Tibial artery (tissue), 4 donors: ENCODE results near the gene HSD11B2.

Experiments
- DNase-seq, 2 donors: peaks; one replicate each; pipeline ENCODE4 v3.0.0-alpha.2; 2019
- H3K27ac ChIP-seq, 2 donors: fragments of 200-600 bp; sonication (generic) in 1 of 2; 1 replicate in 1 of 2; 2 replicates in 1 of 2; pipeline ENCODE4 v1.5.1; 2018 to 2019; ENCODE audit warnings: mild to moderate bottlenecking in 1 of 2
- H3K27me3 ChIP-seq, 2 donors: fragments of 200-600 bp; sonication (generic) in 1 of 2; one replicate each; pipeline versions ENCODE4 v1.5.1 to v1.6.0; 2016 to 2019
- H3K36me3 ChIP-seq, 3 donors: fragments of 200-600 bp; sonication (generic) in 2 of 3; one replicate each; pipeline ENCODE4 v1.5.1; 2016 to 2019; ENCODE audit warnings: mild to moderate bottlenecking in 2 of 3
- H3K4me1 ChIP-seq, 4 donors: fragments of 200-600 bp; sonication (generic) in 2 of 4; 1 replicate in 3 of 4; 2 replicates in 1 of 4; pipeline ENCODE4 v1.5.1; 2016 to 2019
- H3K4me3 ChIP-seq, 2 donors: fragments of 200-600 bp; sonication (generic) in 1 of 2; 1 replicate in 1 of 2; 2 replicates in 1 of 2; pipeline ENCODE4 v1.5.1; 2018 to 2019; ENCODE audit warnings: mild to moderate bottlenecking in 2 of 2
- H3K9me3 ChIP-seq, 3 donors: fragments of 200-600 bp; sonication (generic) in 1 of 3; one replicate each; pipeline ENCODE4 v1.5.1; 2016 to 2019
- CTCF ChIP-seq, 2 experiments: fragments of 200-600 bp in 1 of 2; fragments of 450-650 bp in 1 of 2; IDR thresholded peaks; one replicate each; pipeline ENCODE4 v1.5.1; 2017 to 2019; ENCODE audit warnings: antibody characterized with exemption in 2 of 2, mild to moderate bottlenecking in 1 of 2, moderate library complexity in 1 of 2
- intact Hi-C: fragments of 100-400 bp; cut with DNase I; formaldehyde crosslinking; loops from one replicate; pipeline ENCODE4 v1.15.0; 2023; ENCODE audit warnings: low total_unique reads

Gene HSD11B2

GRCh38 chr16:67436640-67437193 is 5.8 kb downstream of the HSD11B2 start:
- H3K4me3 ChIP-seq = no peak overlapping the region
- intact Hi-C loops = no loop called here
- H3K27me3 ChIP-seq = no peaks in the 10 kb centered on the region
- no peak overlapping the region for H3K27ac ChIP-seq
- peaks cover 18 to 50% (median 39%) of the 10 kb centered on the region in 3 donors for H3K36me3 ChIP-seq
- no peak for TF ChIP-seq CTCF (IDR thresholded peaks at IDR 0.05)
- peaks cover 0 to 5% (median 2%) of the 10 kb centered on the region in 4 donors for H3K4me1 ChIP-seq
- DNase-seq = no peak
- H3K9me3 ChIP-seq = no peaks in the 10 kb centered on the region

DNA sequence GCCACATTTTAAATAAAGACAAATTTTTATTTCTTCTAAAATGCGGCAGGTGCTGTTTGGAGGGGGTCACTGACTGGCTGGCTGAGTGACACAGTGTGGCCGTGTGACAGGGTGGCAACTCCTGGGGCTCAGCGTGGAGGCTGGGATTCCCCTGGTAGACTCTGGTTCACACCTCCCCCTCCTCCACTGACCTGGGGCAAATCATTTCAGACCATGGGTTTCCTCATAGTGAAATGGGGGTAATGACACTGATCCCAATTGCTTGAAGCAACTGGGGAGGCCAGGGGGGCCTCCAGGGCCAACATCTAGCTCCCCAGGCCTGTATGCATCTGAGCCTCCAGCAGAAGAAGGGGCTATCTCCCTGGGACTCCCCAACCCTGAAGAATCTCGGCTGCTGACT is 6.6 kb downstream of the HSD11B2 start:
- Histone ChIP-seq H3K27me3 (no peaks in the 10 kb centered on the region), H3K9me3 (no peaks in the 10 kb centered on the region), H3K36me3 (peaks cover 18 to 50% (median 39%) of the 10 kb centered on the region in 3 donors), H3K27ac (no peak overlapping the region), H3K4me1 (no peaks in the 10 kb centered on the region), H3K4me3 (no peak overlapping the region)
- no peak for DNase-seq
- intact Hi-C loops = no loop called here
- TF ChIP-seq CTCF (IDR thresholded peaks at IDR 0.05) = no peak

- intact Hi-C loops = no loop called here
Observed at GRCh38 chr16:67438098-67438791, 7.3 kb downstream of the HSD11B2 start.

DNA sequence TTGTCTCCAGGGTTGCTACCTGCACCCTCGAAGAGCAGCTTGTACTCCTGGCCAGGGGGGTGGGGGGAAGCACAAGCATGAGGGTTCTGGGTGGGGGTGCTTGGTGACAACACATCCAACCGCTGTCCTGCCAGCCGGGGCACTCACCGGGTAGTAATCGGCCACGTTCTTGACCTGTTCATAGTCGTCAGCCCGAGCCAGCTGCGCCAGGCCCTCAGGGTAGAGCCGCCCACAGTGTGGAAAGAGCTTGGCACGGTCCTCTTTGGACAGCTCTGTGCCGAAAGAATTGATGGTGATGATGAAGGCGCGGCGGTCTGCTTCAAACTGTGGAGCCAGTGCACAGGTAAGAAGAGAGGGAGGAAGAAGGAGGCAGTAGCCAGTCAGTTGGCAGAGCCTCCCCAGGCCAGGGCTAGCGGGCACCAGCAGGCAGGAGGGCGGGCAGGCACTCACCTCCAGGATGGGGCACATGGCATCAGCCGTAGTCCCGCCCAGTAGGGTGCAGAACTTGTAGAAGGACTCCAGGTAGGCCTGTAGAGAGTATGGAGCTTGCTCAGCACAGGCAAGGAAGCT is 8.0 kb downstream of the HSD11B2 start:
- peaks cover 0 to 11% (median 5%) of the 10 kb centered on the region in 4 donors for H3K4me1 ChIP-seq

More at GRCh38 chr16:67438098-67438791, 7.3 kb downstream of the HSD11B2 start:
- peaks cover 0 to 7% (median 2%) of the 10 kb centered on the region in 4 donors for H3K4me1 ChIP-seq
- H3K27me3 ChIP-seq = no peaks in the 10 kb centered on the region
- DNase-seq = no peak
- H3K27ac ChIP-seq = no peak overlapping the region
- H3K9me3 ChIP-seq = no peaks in the 10 kb centered on the region
- H3K36me3 ChIP-seq = peaks cover 18 to 58% (median 39%) of the 10 kb centered on the region in 3 donors
- H3K4me3 ChIP-seq = no peak overlapping the region
- TF ChIP-seq CTCF (IDR thresholded peaks at IDR 0.05) = no peak

DNA sequence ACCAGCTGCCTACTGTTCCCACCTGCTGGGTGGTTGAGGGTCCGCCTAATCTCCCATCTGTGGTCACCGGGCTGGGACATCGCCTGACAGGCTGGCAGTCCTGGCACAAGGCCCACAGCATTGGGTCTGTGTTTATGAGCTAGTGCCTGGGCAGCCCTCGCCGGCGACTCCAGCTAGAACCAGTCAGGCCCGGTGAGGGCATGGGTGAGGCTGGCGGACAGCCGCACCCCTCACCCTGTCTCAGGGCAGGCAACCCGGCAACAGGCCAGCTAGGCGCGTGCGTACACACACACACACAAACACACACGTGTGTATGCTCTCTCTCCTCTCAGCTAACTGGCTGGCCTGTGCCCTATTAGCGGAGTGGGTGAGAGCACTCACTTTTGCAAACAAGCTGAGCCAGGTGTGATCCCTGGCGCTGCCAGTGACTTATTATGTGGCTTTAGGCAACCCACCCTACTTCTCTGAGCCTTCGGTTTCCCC is 10.4 kb downstream of the HSD11B2 start:
- no peaks in the 10 kb centered on the region for H3K27me3 ChIP-seq
- no peak for DNase-seq
- peaks cover 18 to 65% (median 44%) of the 10 kb centered on the region in 3 donors for H3K36me3 ChIP-seq
- H3K4me1 ChIP-seq = peaks cover 0 to 35% (median 10%) of the 10 kb centered on the region in 4 donors
- no peak overlapping the region for H3K4me3 ChIP-seq
- intact Hi-C loops = no loop called here
- H3K9me3 ChIP-seq = no peaks in the 10 kb centered on the region
- no peak overlapping the region for H3K27ac ChIP-seq
- no peak for TF ChIP-seq CTCF (IDR thresholded peaks at IDR 0.05)

More for the DNA sequence above, 8.0 kb downstream of the HSD11B2 start:
- intact Hi-C loops = no loop called here
- no peaks in the 10 kb centered on the region for H3K27me3 ChIP-seq
- H3K4me3 ChIP-seq = no peak overlapping the region
- H3K27ac ChIP-seq = no peak overlapping the region
- H3K9me3 ChIP-seq = no peaks in the 10 kb centered on the region
- DNase-seq = no peak
- H3K36me3 ChIP-seq = peaks cover 18 to 61% (median 42%) of the 10 kb centered on the region in 3 donors
- no peak for TF ChIP-seq CTCF (IDR thresholded peaks at IDR 0.05)
